Suppressor macrophage treated with lipopolysaccharide for 4 hours (primary cell): ENCODE results near the gene NOL9.

ENCODE experiments used
- DNase-seq: peaks from one replicate; pipeline ENCODE4 v3.0.0-alpha.2; 2020

Gene NOL9

GRCh38 chr1:6519491-6519934, 34.8 kb downstream of the NOL9 start:
- DNase-seq, result no peak

- no peak for DNase-seq
Observed at GRCh38 chr1:6517435-6517851, 36.9 kb downstream of the NOL9 start.

GRCh38 chr1:6515771-6516170, 38.5 kb downstream of the NOL9 start:
- no peak for DNase-seq

- no peak for DNase-seq
Observed at GRCh38 chr1:6513320-6513801, 41.0 kb downstream of the NOL9 start.

- DNase-seq, result no peak
Observed at GRCh38 chr1:6512908-6513280, 41.4 kb downstream of the NOL9 start.

- DNase-seq, result no peak
Observed at GRCh38 chr1:6512245-6512907, 41.9 kb downstream of the NOL9 start.

GRCh38 chr1:6511561-6512244, 42.6 kb downstream of the NOL9 start:
- no peak for DNase-seq

GRCh38 chr1:6511056-6511455, 43.3 kb downstream of the NOL9 start:
- no peak for DNase-seq

- no peak for DNase-seq
Observed at GRCh38 chr1:6510493-6510892, 43.8 kb downstream of the NOL9 start.

- peak; percentile 64 for DNase-seq
Observed at GRCh38 chr1:6509919-6510291, 44.4 kb downstream of the NOL9 start.

- DNase-seq, result peak; percentile 27
Observed at GRCh38 chr1:6509220-6509918, 44.9 kb downstream of the NOL9 start.

- DNase-seq, result no peak
Observed at GRCh38 chr1:6508816-6509189, 45.5 kb downstream of the NOL9 start.

GRCh38 chr1:6508154-6508815, 46.0 kb downstream of the NOL9 start:
- no peak for DNase-seq

GRCh38 chr1:6507461-6507911, 46.8 kb downstream of the NOL9 start:
- no peak for DNase-seq

GRCh38 chr1:6507037-6507428, 47.3 kb downstream of the NOL9 start:
- peak; percentile 54 for DNase-seq

GRCh38 chr1:6506210-6507036, 47.9 kb downstream of the NOL9 start:
- no peak for DNase-seq

GRCh38 chr1:6505367-6506209, 48.7 kb downstream of the NOL9 start:
- no peak for DNase-seq

GRCh38 chr1:6504887-6505286, 49.4 kb downstream of the NOL9 start:
- DNase-seq, result no peak

GRCh38 chr1:6503884-6504602, 50.3 kb downstream of the NOL9 start:
- DNase-seq, result no peak

- DNase-seq, result peak; percentile 19
Observed at GRCh38 chr1:6502000-6502891, 52.1 kb downstream of the NOL9 start.
